Trophoblast cell (in vitro differentiated cells and primary cell): ENCODE results near the gene SLC10A4.
A peak's percentile ranks its signal among the peaks of the same experiment; 100 is the strongest.

Experiments
- DNase-seq, 2 donors: peaks; one replicate each; pipeline ENCODE4 v3.0.0-alpha.2; 2016
- H2AFZ ChIP-seq: 2 replicates; pipeline ENCODE4 v1.6.1; 2013; ENCODE audit warnings: low read length, moderate library complexity, mild to moderate bottlenecking; ENCODE audit not compliant: insufficient read depth, poor library complexity
- H2AK5ac ChIP-seq: 2 replicates; pipeline ENCODE4 v1.6.1; 2013; ENCODE audit warnings: mild to moderate bottlenecking, low read length
- H2BK120ac ChIP-seq: 2 replicates; pipeline ENCODE4 v1.6.1; 2013; ENCODE audit warnings: low read length, mild to moderate bottlenecking, moderate library complexity; ENCODE audit not compliant: insufficient read depth, poor library complexity
- H2BK12ac ChIP-seq: 2 replicates; pipeline ENCODE4 v1.6.1; 2013; ENCODE audit warnings: mild to moderate bottlenecking, low read length, moderate library complexity
- H2BK5ac ChIP-seq: 2 replicates; pipeline ENCODE4 v1.6.1; 2013; ENCODE audit warnings: low read length, low read depth, moderate library complexity, mild to moderate bottlenecking; ENCODE audit not compliant: poor library complexity
- H3K14ac ChIP-seq: 2 replicates; pipeline ENCODE4 v1.6.1; 2013; ENCODE audit warnings: mild to moderate bottlenecking, low read length
- H3K18ac ChIP-seq: 2 replicates; pipeline ENCODE4 v1.6.1; 2013; ENCODE audit warnings: mild to moderate bottlenecking, low read length
- H3K23ac ChIP-seq: 2 replicates; pipeline ENCODE4 v1.6.1; 2013; ENCODE audit warnings: low read length
- H3K27ac ChIP-seq: 2 replicates; pipeline ENCODE4 v1.5.1; 2013; ENCODE audit warnings: low read depth, mild to moderate bottlenecking, inconsistent platforms, low read length, moderate library complexity
- H3K27me3 ChIP-seq: 2 replicates; pipeline ENCODE4 v1.6.1; 2013; ENCODE audit warnings: inconsistent platforms, mild to moderate bottlenecking, low read length, moderate library complexity; ENCODE audit not compliant: insufficient read depth
- H3K36me3 ChIP-seq, 2 experiments: 1 replicate in 1 of 2; 2 replicates in 1 of 2; pipeline ENCODE4 v1.6.1; 2013; ENCODE audit warnings: low read length in 2 of 2, mild to moderate bottlenecking in 2 of 2, moderate library complexity in 1 of 2; ENCODE audit not compliant: insufficient read depth in 2 of 2, control insufficient read depth in 1 of 2
- H3K4ac ChIP-seq: 2 replicates; pipeline ENCODE4 v1.6.1; 2013; ENCODE audit warnings: low read depth, mild to moderate bottlenecking, low read length, moderate library complexity
- H3K4me1 ChIP-seq, 2 experiments: 1 replicate in 1 of 2; 2 replicates in 1 of 2; pipeline ENCODE4 v1.6.1; 2013; ENCODE audit warnings: low read length in 2 of 2, mild to moderate bottlenecking in 2 of 2, moderate library complexity in 1 of 2; ENCODE audit not compliant: insufficient read depth in 2 of 2, control insufficient read depth in 1 of 2
- H3K4me2 ChIP-seq: 2 replicates; pipeline ENCODE4 v1.6.1; 2013; ENCODE audit warnings: inconsistent platforms, mild to moderate bottlenecking, low read length, moderate library complexity
- H3K4me3 ChIP-seq: 2 replicates; pipeline ENCODE4 v1.5.1; 2013; ENCODE audit warnings: mild to moderate bottlenecking, low read depth, low read length, inconsistent platforms
- H3K79me1 ChIP-seq: one replicate; pipeline ENCODE4 v1.6.1; 2013; ENCODE audit warnings: low read length
- H3K79me2 ChIP-seq: 2 replicates; pipeline ENCODE4 v1.6.1; 2013; ENCODE audit warnings: low read length, mild to moderate bottlenecking; ENCODE audit not compliant: control insufficient read depth, insufficient read depth, poor library complexity
- H3K9ac ChIP-seq: 2 replicates; pipeline ENCODE4 v1.6.1; 2013; ENCODE audit warnings: mild to moderate bottlenecking, low read length
- H3K9me3 ChIP-seq: 2 replicates; pipeline ENCODE4 v1.6.1; 2013; ENCODE audit warnings: low read depth, mild to moderate bottlenecking, control low read depth, inconsistent platforms, low read length; ENCODE audit not compliant: insufficient read depth
- H4K12ac ChIP-seq: 2 replicates; pipeline ENCODE4 v1.6.1; 2013; ENCODE audit warnings: low read depth, mild to moderate bottlenecking, low read length, moderate library complexity
- H4K8ac ChIP-seq: 2 replicates; pipeline ENCODE4 v1.6.1; 2013; ENCODE audit warnings: low read depth, mild to moderate bottlenecking, low read length, moderate library complexity
- H4K91ac ChIP-seq: one replicate; pipeline ENCODE4 v1.6.1; 2013; ENCODE audit warnings: low read depth, mild to moderate bottlenecking, low read length, moderate library complexity
- WGBS: extraction: QIAGEN DNeasy Blood & Tissue Kit; methylation state at CpG from one replicate; pipeline ENCODE4 v1.1.7; 2013; ENCODE audit warnings: missing lambda C conversion rate; ENCODE audit not compliant: insufficient read length, insufficient coverage; ENCODE audit errors: extremely low coverage; 5-methylcytosine and 5-hydroxymethylcytosine counted together

The SLC10A4 gene

DNA sequence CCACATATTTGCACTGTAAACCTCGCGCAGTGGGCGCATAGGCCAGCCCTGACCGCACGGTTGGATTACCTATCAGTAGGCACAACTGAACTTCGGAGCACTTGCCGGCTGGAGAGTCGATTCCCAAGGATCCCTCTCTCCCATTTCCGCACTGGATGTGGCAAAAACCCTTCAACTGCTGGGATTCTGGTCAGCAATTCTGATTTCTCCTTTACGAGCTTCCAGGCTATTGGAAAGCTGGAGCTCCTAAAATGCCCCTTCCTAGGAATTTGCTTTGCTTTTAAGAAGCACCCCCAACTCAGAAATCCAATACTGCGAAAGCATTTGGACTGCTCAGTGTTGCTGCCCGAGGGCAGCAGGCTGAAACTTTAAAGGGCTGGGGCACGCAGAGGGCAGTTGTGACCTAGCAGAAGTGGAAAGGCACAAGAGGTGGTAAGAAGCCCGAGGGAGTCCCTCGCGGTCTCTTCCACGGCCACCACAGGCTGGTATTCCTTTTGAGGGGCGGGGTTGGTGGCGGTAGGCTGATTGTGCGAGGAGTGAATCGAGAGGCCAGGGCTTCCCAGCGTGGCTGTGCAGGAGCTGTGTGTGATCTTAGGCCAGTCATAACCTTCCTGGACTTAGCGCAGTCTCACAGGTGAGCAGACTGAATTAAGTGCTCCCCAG lies 8.5 kb downstream of the SLC10A4 start:
- Histone ChIP-seq H2BK120ac (no peak overlapping the region), H3K9ac (no peak overlapping the region), H4K12ac (no peak overlapping the region), H3K18ac (no peak overlapping the region), H3K23ac (no peak overlapping the region), H4K8ac (no peak overlapping the region), H3K27me3 (peaks cover 34% of the 10 kb centered on the region), H3K79me1 (no peaks in the 10 kb centered on the region), H3K4me1 (peaks cover 11 to 14% of the 10 kb centered on the region in 2 experiments), H3K27ac (no peak overlapping the region), H2AK5ac (no peak overlapping the region), H3K4me2 (peak overlapping the region; percentile 14), H3K79me2 (no peaks in the 10 kb centered on the region), H3K4me3 (peak overlapping the region; percentile 51), H2AFZ (no peak overlapping the region), H3K14ac (no peak overlapping the region), H4K91ac (no peak overlapping the region), H3K36me3 (peaks cover 0 to 3% of the 10 kb centered on the region in 2 experiments), H2BK12ac (no peak overlapping the region), H3K4ac (no peak overlapping the region), H2BK5ac (no peak overlapping the region), H3K9me3 (peaks cover 11% of the 10 kb centered on the region)
- no peak for DNase-seq
- WGBS, result no CpG with 5 or more reads among the region's 23 CpGs

- Histone ChIP-seq H2BK12ac (no peak overlapping the region), H3K4me3 (no peak overlapping the region), H3K4me1 (peaks cover 11 to 14% of the 10 kb centered on the region in 2 experiments), H2AFZ (no peak overlapping the region), H3K27me3 (peaks cover 30% of the 10 kb centered on the region), H2AK5ac (no peak overlapping the region), H3K23ac (no peak overlapping the region), H4K91ac (no peak overlapping the region), H3K27ac (no peak overlapping the region), H3K79me1 (no peaks in the 10 kb centered on the region), H3K14ac (no peak overlapping the region), H3K79me2 (no peaks in the 10 kb centered on the region), H3K18ac (no peak overlapping the region), H3K4me2 (no peak overlapping the region), H4K12ac (no peak overlapping the region), H2BK5ac (no peak overlapping the region), H4K8ac (no peak overlapping the region), H3K9ac (no peak overlapping the region), H3K4ac (no peak overlapping the region), H2BK120ac (no peak overlapping the region), H3K36me3 (peaks cover 0 to 3% of the 10 kb centered on the region in 2 experiments), H3K9me3 (peaks cover 11% of the 10 kb centered on the region)
- no CpG with 5 or more reads among the region's 4 CpGs for WGBS
- no peak for DNase-seq
These were observed 10.4 kb downstream of the SLC10A4 start for GRCh38 chr4:48493452-48494100.

GRCh38 chr4:48495941-48496340 lies 12.8 kb downstream of the SLC10A4 start:
- no peak overlapping the region for H3K4ac ChIP-seq

DNA sequence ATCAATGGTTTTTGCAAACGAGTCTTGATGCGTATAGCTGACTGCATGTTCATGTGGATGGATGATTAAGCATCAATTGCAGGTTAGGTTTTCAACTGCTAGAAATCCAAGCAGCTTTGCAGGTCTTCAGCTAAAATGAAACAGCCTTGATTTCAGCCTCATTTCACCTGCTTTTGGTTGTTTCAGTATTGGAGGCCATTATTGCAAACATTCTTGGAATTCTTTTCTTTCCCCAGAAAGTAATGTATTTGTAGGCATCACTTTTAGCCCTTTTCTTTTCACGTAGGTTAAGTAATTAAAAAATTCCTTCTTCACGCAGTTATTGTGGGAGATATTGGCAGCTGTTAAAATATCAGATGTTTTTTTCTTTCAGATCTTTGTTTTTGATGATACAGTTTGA lies 15.8 kb downstream of the SLC10A4 start:
- Histone ChIP-seq H4K91ac (no peak overlapping the region), H3K4ac (no peak overlapping the region), H3K9ac (no peak overlapping the region), H2BK5ac (no peak overlapping the region), H3K79me2 (no peaks in the 10 kb centered on the region), H3K18ac (no peak overlapping the region), H3K27me3 (no peaks in the 10 kb centered on the region), H3K23ac (no peak overlapping the region), H3K27ac (no peak overlapping the region), H3K36me3 (peaks cover 3 to 6% of the 10 kb centered on the region in 2 experiments), H3K4me1 (no peaks in the 10 kb centered on the region), H2BK12ac (no peak overlapping the region), H2AFZ (no peak overlapping the region), H2BK120ac (no peak overlapping the region), H4K8ac (no peak overlapping the region), H3K4me2 (no peak overlapping the region), H4K12ac (no peak overlapping the region), H3K4me3 (no peak overlapping the region), H3K14ac (no peak overlapping the region), H2AK5ac (no peak overlapping the region), H3K9me3 (no peaks in the 10 kb centered on the region), H3K79me1 (no peaks in the 10 kb centered on the region)
- no CpG with 5 or more reads among the region's 4 CpGs for WGBS
- no peak for DNase-seq

More at GRCh38 chr4:48495941-48496340, 12.8 kb downstream of the SLC10A4 start:
- Histone ChIP-seq H3K27ac (no peak overlapping the region), H2BK12ac (no peak overlapping the region), H3K27me3 (peaks cover 15% of the 10 kb centered on the region), H3K23ac (no peak overlapping the region), H4K12ac (no peak overlapping the region), H2BK5ac (no peak overlapping the region), H4K8ac (no peak overlapping the region), H3K14ac (no peak overlapping the region), H3K4me2 (no peak overlapping the region), H3K79me1 (no peaks in the 10 kb centered on the region), H3K18ac (no peak overlapping the region), H3K4me3 (no peak overlapping the region), H3K4me1 (peaks cover 0 to 2% of the 10 kb centered on the region in 2 experiments), H2AK5ac (no peak overlapping the region), H4K91ac (no peak overlapping the region), H3K9ac (no peak overlapping the region), H2BK120ac (no peak overlapping the region), H2AFZ (no peak overlapping the region), H3K36me3 (peaks cover 3 to 5% of the 10 kb centered on the region in 2 experiments), H3K9me3 (peaks cover 7% of the 10 kb centered on the region), H3K79me2 (no peaks in the 10 kb centered on the region)
- no peak for DNase-seq
- WGBS, result no CpG with 5 or more reads among the region's 2 CpGs
